GM19238 (cell line): ENCODE data around the gene SLC22A13.
"Not testable (repeated sequence)": the region's sequence is repeated elsewhere in the genome, so short reads cannot be mapped to it uniquely, and the experiment has no call there.

ENCODE experiments used
- DNase-seq: peaks from one replicate; pipeline ENCODE4 v3.0.0; 2011; ENCODE audit warnings: low spot score; ENCODE audit not compliant: insufficient read length

The SLC22A13 gene

DNA sequence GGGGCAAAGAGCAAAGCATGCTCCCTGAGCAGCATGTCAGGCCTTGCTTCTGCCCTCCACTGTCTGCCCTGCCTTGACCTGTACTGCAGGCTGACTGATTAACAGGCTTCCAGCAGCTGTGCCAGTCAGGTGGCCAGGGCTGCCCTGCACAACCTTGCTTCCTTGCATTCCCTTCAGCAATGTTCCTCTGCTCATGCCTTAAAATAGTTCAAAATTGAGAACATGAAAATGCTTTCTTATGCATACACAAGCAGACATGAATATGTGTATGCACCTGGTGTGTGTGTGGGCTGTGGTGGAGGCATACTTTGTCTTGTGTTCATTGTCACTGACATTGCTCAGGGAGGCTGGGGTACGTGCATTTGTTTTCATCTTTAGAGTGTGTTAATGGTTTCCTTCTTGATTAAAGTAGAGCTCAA, 1.2 kb upstream of the SLC22A13 start:
- DNase-seq, result no peak

DNA sequence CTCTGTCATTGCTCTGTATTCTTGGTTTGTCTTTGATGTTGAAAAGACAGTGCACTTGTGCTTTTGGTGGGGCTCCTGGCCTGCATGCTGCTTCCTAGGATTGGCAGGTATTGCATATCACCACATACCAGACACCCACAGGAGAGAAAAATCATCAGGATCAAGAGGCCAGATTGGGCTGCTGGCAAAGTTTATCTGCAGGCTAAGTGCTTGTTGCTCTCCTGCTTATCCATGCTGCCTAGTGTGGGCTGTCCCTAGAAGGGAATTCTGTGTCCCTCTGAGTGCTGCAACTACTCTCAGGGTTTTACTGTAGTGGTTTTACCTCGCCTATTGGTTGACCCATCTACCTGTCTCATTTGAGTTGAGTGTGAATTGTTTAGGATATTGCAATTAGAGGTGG, 833 bp upstream of the SLC22A13 start:
- DNase-seq, result no peak

DNA sequence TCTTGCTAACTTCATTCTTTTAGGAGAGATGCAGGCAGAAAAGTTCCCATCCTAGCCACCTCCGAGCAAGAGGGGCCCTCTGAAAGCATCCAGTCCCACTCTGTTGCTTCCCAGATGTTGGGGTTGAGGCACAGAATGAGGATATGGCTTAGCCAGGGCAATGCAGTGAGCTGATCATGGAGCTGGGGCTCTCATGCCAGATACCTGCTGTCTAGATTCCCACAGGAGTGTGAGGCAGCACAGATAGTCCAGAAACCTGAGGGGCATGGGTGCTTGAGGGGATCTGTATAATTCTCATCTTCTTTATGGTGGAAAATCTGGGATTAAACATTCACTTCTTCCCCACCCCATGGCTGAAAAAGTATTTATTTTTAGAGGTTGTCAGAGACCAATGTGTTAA, 1.2 kb downstream of the SLC22A13 start:
- DNase-seq, result no peak

DNA sequence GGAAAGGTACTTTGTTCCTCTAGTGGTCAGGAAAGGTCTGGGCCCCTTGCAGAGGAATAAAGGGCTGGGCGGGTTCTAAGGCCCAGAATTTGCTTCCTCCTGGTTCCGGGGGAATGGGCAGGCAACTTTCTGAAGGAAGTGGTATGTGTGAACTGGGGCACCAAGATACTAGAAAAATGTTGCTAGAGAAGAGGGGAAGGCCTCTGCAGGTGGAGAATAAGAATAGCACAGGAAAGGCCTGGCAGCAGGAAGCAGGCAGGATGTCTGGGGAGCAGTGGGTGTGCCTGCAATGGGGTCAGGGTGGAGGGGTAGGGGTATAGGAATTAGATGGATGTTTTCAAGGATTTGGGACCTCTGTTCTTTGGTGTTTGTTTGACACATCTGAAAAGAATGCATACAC, 2.0 kb downstream of the SLC22A13 start:
- DNase-seq, result no peak

DNA sequence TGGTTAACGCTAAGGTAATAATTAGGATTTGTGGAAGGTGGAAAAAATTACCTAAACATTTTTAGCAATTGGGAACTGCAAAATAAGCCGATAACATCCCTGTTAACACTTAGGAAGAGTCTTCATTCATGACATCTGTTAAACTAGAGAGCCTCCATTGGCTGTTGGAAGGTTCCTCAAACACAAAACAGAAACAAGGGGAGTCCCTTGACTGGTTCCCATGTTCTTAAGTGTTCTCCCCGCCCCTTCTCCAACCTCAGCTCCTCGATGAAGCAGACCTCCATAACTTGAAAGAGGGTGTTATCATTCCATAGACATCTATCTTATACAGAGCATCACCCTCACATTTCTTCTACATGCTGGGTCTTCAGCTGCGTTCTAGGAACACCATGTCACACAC, 2.5 kb downstream of the SLC22A13 start:
- DNase-seq, result no peak

DNA sequence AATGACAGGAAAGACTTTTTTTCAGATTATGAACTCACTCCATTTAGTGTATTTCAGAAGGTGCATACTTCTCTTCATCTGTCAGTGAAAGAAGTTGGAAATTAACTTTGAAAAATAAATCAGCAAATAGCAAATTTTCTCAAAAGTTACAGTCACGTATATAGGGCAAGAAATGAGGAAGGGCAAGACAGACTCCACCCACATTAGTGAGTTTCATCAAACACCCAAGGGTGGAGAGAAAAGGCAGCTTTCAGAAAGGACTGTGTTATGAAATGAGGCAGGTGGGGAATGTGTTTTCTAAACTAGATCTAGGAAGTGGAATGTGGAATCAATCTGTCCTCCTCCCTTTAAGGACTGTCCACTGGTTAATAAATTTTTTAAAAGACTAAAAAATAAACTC, 2.9 kb downstream of the SLC22A13 start:
- no peak for DNase-seq

DNA sequence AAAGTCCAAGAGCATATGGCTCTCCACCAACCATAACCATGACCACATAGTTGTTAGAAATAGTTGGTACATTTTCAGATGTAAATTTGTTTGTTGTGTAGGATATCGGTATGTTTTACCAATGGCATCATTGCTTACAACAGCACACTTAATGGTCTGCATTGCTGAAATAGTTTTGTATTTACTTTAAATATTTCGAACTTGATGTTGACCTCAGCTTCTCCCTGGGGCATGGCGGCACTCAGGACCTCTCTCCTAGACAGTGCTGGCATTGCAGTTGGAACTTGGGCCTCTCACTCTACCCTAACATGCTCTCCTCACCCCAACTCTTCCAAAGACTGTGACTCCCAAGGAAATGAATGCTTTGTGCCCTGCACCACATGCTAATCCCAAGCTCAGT, 5.0 kb downstream of the SLC22A13 start:
- no peak for DNase-seq

DNA sequence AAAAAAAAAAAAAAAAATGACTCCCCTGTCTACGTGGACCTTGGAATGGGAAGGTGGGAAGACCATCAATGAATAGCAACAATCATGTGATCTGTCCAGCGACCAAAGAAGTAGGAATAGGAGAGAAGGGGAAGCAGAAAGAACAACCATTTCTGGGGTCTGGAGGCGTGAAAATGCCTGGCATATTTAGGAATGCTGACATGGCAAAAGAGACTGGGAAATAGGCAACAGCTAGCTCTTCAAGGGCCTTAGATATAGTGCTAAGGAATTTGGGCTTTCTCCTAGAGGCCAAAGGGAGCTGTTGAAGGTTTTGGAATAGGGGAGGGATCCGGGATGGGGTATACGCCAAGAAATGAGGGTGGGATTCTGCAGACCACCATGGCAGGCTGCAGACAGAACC, 5.9 kb downstream of the SLC22A13 start:
- no peak for DNase-seq

DNA sequence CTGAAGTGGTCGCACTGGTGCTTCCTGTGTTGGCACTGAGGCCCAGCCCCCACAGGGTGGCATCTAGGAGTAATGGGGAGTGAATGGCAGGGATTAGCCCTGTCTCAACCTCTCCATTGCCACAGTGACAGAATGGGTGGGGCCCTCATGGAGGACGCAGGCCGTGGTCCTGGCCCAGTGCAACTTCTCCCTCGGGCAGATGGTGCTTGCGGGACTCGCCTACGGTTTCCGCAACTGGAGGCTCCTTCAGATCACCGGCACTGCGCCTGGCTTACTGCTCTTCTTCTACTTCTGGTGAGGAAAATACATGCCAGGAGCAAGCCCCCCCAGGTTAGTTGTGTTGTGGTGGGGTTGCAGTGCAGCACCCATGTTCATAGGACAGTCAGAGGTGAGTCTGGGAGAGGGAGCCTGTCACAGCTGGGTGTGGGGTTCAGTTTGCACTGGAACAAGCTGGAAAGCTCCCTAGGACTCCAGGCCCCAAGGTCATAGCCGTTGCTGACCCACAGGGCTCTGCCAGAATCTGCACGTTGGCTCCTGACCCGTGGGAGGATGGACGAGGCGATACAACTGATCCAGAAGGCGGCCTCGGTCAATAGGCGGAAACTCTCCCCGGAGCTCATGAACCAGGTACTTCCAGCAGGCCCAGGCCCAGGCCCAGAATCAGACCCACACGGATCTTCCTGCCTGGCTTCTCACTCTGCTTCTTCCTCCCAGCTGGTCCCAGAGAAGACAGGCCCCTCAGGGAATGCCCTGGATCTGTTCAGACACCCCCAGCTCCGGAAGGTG, 9.4 kb downstream of the SLC22A13 start:
- no peak for DNase-seq

DNA sequence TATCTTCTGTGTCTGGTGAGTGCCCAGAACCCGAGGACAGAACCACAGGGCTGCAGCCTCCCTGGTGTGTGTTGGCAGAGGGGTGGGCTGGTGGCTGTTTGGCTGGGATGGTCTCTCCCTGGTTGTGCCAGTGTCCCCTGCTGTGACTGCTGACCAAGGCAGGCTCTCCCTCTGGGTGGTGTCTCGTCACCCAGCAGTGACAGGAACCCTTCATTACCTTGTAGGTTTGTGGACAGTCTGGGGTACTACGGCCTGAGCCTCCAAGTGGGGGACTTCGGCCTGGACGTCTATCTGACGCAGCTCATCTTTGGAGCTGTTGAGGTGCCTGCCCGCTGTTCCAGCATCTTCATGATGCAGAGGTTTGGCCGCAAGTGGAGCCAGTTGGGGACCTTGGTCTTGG, 10.0 kb downstream of the SLC22A13 start:
- DNase-seq, result no peak

DNA sequence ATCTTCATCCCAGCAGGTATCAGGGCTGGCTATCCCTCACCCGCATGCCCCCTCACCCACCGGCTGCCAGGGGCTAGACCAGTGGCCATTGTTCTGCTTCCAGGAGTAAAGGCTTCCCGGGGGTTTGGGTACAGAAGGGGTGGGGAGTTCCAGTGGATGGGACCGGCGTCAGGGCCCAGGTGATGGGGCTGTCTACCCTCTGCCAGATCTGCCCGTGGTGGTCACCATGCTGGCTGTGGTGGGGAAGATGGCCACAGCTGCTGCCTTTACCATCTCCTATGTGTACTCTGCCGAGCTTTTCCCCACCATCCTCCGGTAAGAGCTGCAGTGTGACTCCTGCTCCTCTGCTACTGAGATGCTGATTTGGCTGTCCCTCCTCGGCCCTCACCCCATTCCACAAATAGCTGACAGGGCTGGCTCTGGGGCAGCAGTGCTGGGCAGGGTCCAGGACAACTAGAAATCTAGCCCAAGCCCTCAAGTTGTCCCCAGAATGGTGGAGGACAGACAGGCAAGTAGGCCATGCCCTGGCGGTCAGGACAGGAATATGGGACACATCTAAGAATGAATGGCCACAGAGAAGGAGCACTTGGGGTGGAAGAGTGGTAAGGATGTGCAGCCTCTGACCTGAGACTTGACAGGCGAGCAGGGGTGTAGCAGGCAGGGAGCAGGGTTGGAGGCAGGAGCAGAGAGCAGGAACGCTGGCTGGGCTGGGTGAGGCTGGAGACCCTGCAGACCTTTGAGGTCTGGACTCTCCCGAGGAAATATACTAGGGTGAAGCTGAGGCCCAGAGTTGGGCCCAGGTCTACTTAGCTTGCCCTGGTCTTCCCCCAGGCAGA, 10.7 kb downstream of the SLC22A13 start:
- no peak for DNase-seq

DNA sequence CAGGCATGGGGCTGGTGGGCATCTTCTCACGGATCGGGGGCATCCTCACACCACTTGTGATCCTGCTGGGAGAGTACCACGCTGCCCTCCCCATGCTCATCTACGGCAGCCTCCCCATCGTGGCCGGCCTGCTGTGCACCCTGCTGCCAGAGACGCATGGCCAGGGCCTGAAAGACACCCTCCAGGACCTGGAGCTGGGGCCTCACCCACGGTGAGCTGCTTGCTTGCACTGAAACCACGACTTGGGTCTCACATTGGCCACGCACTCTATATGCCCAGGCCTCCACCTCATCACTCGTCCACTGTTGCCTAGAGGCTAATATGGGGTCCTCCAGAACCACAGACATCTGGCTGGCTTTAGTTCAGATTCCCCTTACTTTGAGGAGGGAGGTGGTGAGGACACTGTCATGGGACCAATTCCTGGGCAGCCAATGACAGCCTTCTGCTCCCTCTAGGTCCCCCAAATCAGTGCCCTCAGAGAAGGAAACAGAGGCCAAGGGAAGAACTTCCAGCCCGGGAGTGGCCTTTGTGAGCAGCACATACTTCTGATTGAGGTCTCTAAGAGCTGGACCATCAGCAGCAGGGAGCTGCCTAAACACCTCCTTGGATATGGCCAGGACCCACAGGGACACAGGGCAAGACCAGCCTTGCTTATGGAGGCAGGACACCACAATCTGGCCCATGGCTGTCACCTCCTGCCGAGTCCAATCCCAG, 11.5 kb downstream of the SLC22A13 start:
- no peak for DNase-seq

DNA sequence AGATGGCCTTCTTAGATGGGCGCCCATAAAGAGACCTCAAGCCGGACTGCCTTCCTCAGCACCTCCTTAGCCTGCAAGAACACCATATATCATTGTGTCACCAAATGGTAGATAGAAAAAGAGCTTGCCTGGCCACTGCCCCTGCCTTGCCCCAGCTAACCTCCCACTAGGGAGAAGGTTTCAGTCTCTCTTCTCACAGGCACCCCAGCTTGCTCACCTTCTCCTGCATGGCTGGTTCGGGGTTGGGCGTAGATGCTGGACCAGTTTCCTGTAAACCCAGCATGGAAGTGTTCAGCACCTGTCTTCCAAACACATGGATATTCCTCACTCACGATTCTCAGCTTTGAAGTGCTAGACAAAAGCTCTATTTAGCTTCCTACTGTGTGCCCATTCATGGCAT, 13.2 kb downstream of the SLC22A13 start:
- DNase-seq, result no peak

DNA sequence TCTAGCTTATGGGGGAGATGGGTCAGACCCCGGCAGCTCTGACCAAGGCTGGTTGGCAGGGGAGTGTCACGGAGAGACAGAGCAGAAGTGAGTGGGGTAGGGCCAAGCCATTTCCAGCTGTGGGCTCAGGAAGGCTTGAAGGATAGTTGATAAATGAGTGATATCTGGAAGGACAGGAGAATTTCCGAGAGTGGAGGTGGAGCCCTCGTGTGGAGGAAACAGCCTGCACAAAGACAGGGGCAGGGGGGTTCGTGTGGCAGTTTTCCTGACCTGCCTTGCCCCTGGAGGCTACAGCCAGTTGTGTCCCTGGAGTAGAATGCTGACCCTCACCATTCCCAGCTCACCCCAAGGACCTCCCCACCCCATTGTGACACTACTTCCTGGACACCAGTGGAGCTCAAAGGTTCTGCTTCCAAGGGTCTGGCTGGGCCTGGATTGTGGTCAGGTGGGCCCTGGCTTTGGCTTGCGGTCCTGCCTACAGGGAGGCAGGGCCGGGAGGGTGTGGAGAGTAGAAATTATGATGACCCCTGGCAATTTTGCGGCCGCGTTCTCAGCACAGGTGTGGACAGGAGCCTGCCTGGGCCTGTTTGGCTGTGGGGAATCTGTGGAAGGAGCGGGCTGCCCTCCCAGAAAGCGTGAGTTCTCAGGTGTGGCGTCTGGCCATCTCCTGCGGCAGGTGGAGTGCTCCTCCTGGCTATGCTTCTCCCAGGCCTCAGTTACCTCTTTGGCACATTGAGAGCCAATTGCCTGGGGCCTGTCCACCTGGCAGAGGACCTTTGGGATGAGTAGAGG, 16.5 kb downstream of the SLC22A13 start, which contains the start of gene SLC22A14:
TSS of gene SLC22A14 (plus strand) at position 400 of the 792 bp plus-strand sequence. CDS start 23,733 bp downstream, outside the sequence.
- no peak for DNase-seq

DNA sequence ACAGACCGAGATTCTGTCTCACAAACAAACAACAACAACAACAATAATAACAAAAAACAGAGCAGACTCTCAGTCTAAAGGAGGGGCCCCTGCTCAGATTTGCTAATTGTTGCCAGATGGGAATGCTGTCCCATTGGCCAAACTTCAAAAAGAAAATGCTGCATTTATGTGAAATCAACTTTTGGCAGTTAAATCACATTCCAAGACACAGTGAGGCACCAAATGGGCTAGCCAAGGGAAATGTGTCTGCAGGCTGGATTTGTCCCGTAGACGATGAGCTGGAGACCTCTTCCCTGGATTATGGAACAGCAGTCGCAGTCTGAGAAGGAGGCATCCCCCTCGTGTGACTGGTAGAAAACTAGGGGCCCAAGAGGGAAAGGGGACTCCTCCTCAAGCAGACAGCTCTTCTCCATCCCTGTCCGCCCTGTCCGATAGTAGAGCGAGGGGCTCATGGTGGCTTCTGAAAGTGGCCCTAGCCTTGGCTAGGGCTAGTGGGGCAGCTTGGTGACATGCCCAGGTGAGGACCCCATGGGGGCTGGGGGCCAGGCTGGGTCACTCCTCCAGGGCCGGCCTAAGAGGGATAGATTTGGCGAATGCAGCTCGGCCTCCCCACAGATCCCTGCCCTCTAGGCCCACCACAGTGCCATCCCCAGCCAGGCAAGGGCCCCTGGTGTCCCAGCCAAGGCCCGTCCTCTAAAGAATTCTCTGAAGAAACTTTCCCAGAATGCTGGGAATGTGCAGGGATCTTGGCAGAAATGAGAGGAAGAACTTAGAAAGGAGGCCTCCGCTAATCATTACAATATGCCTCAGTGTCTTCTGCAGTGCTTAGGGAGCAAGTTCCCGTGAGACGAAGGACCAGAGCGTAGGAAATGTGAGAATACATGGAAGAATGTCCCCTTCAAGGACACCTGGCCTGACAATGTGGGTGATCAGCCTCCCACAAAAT, 18.5 kb downstream of the SLC22A13 start:
- DNase-seq, result no peak

DNA sequence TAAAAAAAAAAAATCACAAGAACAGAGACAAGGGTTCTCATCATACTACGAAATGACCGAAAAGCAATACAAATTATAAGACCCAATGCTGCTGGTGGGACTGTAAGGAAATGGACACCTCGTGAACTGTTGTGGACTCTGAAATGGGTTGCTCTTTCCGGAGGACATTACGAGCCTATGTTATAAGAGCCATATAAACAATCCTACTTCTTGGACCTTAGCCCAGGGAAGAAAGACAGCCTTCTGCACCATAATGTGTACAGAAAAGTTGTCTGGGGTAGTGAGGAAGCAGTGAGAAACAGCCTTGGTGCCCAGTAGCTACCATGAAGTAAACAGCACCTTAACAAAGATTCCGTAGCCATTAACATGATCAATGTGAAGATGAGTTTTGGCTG, 19.1 kb downstream of the SLC22A13 start:
- no peak for DNase-seq

DNA sequence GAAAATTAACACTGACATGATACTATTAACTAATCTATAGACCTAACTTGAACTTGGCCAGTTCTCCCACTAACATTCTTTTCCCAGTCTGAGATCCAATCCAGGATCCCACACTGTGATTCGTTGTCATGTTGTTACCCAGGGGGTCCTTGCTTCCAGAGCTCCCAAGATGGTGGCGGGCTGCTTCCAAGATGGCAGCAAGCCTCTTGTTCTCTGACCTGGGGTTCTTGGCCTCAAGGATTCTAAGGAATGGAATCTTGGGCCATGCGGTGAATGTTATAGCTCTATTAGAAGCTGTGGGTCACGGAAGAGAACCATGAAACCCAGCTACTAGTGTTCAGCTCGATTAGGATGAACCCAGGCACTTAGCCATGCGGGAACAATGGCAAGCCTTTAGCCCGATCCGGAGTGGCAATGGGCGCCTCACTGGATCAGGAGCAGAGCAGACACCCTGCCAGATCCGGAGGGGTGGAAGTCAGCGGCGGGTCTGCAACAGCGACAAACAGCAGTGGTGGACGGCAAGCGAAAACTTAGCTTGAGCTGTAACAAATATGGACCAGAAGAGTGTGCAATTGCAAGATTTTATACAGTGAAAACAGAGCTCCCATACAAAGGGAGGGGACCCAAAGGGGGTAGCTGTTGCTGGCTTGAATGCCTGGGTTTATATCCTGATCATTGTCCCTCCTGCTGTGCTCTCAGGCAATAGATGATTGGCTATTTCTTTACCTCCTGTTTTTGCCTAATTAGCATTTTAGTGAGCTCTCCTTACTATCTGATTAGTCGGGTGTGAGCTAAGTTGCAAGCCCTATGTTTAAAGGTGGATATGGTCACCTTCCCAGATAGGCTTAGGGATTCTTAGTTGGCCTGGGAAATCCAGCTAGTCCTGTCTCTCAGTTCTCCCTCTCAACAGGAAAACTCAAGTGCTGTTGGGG, 23.9 kb downstream of the SLC22A13 start:
- not testable (repeated sequence) for DNase-seq

DNA sequence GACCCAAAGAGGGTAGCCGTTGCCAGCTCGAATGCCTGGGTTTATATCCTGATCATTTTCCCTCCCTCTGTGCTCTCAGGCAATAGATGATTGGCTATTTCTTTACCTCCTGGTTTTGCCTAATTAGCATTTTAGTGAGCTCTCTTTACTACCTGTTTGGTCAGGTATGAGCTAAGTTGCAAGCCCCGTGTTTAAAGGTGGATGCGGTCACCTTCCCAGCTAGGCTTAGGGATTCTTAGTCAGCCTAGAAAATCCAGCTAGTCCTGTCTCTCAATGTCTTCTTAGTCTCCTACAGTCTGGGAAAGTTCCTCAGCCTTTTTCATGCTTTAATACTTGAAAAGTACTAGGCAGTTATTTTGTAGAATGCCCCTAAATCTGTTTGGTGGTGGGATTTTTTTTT, 31.4 kb downstream of the SLC22A13 start:
- DNase-seq, result not testable (repeated sequence)

DNA sequence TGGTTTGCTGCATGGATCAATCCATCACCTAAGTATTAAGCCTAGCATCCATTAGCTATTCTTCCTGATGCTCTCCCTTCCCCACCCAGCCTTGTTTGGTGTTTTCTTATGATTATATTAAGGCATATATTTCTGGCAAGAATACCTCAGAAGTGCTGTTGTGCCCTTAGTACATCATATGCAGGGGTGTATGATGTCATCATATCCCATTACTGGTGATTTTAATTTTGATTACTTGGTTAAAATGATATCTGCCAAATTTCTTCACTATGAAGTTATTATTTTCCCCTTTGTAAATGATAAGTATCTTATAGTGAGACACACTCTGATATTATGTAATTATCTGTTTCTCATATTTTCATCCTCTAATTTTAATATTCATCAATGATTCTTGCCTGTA, 31.9 kb downstream of the SLC22A13 start:
- DNase-seq, result no peak
